GM13976 (cell line): ENCODE data around the gene SPAG5.

Experiments
- DNase-seq: peaks from one replicate; pipeline ENCODE4 v3.0.0; 2012; ENCODE audit warnings: low spot score
- in situ Hi-C: fragments of 300-500 bp; cut with MboI; formaldehyde crosslinking; loops from one replicate; pipeline ENCODE4 v1.12.0; 2022; ENCODE audit warnings: low sequenced_read_pairs, mixed read lengths, inconsistent platforms; ENCODE audit not compliant: unreplicated experiment
- TF ChIP-seq, protein P1 (sequence below): IDR thresholded peaks from 2 replicates; pipeline ENCODE4 v1.5.1; 2012; ENCODE audit warnings: borderline replicate concordance, mild to moderate bottlenecking; ENCODE audit not compliant: insufficient read depth; ENCODE audit errors: extremely low read depth, missing control alignments, control extremely low read depth

SPAG5 gene

DNA sequence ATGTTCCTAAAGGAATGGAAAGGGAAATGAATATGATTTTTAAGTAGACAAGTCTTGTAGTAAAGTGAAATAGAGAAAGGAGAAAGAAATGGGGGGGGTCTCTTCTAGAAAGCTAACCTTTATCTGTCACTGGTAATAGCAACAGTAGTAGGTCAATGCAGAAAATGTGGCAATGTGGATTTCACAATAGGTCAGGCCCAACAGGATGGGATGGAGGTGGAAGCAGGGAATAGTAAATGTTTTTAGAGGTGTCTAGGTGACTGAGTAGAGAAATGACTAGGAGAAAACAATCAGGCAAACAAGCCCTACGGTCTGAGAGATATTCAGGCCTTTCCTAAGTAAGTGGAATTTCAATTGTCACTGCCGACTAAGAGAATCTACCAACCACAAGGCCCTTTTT lies 21.2 kb upstream of the SPAG5 start:
- no peak for DNase-seq
- TF ChIP-seq, protein P1, sequence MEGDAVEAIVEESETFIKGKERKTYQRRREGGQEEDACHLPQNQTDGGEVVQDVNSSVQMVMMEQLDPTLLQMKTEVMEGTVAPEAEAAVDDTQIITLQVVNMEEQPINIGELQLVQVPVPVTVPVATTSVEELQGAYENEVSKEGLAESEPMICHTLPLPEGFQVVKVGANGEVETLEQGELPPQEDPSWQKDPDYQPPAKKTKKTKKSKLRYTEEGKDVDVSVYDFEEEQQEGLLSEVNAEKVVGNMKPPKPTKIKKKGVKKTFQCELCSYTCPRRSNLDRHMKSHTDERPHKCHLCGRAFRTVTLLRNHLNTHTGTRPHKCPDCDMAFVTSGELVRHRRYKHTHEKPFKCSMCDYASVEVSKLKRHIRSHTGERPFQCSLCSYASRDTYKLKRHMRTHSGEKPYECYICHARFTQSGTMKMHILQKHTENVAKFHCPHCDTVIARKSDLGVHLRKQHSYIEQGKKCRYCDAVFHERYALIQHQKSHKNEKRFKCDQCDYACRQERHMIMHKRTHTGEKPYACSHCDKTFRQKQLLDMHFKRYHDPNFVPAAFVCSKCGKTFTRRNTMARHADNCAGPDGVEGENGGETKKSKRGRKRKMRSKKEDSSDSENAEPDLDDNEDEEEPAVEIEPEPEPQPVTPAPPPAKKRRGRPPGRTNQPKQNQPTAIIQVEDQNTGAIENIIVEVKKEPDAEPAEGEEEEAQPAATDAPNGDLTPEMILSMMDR, result no peak
- in situ Hi-C loops, result no loop called here

DNA sequence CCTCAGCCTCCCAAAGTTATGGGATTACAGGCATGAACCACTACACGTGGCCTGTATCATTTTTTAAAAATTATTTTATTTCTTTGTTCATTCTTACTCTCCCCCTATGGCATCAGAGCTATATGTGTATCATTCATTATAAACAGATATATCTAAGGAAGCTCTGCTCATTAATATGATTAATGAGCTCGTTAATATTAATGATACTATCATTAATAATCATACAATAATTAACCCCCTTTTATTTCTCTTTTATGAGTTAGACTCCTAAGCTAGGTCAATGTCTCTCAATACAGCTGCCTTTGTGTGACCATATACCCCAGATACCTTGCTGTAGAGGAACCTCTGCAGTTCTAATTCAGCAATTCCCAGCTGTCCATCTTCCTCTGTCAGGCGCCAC lies 19.6 kb upstream of the SPAG5 start:
- DNase-seq, result no peak
- in situ Hi-C loops, result no loop called here
- TF ChIP-seq, protein P1, result no peak

GRCh38 chr17:28616281-28616680 lies 17.5 kb upstream of the SPAG5 start:
- in situ Hi-C loops, result no loop called here
- TF ChIP-seq, protein P1, result no peak
- DNase-seq, result no peak

- TF ChIP-seq, protein P1, result no peak
- no peak for DNase-seq
- in situ Hi-C loops, result no loop called here
Measured at GRCh38 chr17:28615260-28615940, 16.6 kb upstream of the SPAG5 start.

GRCh38 chr17:28613931-28614381 lies 15.1 kb upstream of the SPAG5 start, which contains the start of gene RSKR:
TSS of gene RSKR (minus strand) at chr17:28614185. CDS start at chr17:28614161, 24 bp downstream.
- no peak for DNase-seq
- in situ Hi-C loops, result no loop called here
- TF ChIP-seq, protein P1, result no peak

- peak; percentile 54 for DNase-seq
- TF ChIP-seq, protein P1, result peak; percentile 64
- in situ Hi-C loops, result no loop called here
Measured at GRCh38 chr17:28612936-28613872, 14.4 kb upstream of the SPAG5 start.
